Suppressor macrophage (primary cell): ENCODE results near the gene HES6.

Experiments
- DNase-seq, 4 experiments: peaks; one replicate each; pipeline ENCODE4 v3.0.0-alpha.2; 2020 to 2022
- total RNA-seq, 17 experiments: gene quantifications; one replicate each; lab custom pipeline; 2026; ENCODE audit warnings: mixed read lengths in 6 of 17, inconsistent platforms in 3 of 17; lab: John Stamatoyannopoulos, UW

The HES6 gene, protein sequence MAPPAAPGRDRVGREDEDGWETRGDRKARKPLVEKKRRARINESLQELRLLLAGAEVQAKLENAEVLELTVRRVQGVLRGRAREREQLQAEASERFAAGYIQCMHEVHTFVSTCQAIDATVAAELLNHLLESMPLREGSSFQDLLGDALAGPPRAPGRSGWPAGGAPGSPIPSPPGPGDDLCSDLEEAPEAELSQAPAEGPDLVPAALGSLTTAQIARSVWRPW
- total RNA-seq: 0.98 to 15.4 (median 5.7) reads per million in 17 experiments

DNA sequence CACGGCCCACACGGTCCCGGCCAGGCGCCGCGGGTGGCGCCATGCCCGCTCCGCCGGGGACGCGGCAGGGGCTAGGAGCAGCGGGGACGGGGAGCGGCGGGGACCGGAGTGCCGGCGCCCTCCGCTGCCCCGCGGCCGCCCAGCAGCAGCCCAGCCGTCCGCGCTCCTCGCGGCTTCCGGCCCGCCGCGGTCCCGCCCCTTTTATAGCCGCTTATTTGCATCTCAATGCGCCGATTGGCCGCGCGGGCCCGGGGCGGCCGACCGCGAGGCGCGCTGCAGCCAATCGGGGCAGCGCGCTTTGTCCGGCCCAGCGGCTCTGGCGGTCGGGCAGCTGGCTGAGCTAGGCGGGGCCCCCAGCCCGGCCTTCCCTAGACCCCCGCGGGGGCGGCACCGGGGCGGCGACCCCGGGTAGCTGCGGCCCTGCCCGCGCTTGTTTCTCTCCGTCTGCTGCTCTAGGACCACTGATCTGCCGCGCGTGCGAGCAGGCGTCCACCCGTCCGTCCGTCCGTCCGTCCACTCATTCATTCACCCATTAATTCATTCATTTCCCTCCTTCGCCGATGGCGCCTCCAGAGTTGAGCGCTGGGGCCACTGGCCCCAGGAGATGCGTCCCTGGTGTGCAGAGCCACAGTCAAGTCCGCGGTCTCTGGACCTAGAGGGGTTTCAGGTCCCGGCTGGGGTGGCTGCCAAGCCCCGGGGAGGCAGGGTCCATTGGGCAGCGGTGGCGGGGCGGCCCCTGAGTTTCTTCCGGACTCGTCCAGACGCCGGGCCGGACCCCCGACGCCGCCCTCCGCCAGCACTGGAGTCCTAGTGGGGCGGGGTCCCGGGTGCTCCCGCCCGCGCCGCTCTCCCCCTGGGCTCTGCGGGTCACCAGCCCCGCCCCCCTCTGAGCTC is at the start of gene HES6:
HES6 (minus strand) TSS at position 176 of the 894 bp plus-strand sequence; CDS start at position 43, 133 bp downstream.
- peak; percentile 94 to 98 (median 96) for DNase-seq

DNA sequence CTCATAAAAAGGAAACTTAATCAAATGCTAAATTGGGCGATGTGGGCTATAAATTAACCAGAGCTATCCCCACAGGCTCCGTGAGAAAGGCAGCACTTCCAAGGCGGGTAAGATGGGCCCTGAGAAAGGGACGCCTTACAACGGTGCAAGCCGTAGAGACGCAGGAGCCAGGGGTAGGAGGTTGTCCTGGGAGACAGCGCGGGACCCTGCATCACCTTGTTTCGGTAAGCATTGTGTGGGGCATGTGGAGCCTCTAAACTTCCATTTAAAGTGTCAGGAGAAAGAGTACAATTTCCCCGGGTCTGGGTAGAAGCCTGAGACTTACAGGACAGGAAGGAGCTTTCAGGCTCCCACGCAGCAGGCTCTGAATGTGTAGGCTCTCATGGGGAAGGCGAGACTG is 49.7 kb upstream of the HES6 start:
- peak in 2 of 4 experiments; percentile 4 to 32 for DNase-seq

DNA sequence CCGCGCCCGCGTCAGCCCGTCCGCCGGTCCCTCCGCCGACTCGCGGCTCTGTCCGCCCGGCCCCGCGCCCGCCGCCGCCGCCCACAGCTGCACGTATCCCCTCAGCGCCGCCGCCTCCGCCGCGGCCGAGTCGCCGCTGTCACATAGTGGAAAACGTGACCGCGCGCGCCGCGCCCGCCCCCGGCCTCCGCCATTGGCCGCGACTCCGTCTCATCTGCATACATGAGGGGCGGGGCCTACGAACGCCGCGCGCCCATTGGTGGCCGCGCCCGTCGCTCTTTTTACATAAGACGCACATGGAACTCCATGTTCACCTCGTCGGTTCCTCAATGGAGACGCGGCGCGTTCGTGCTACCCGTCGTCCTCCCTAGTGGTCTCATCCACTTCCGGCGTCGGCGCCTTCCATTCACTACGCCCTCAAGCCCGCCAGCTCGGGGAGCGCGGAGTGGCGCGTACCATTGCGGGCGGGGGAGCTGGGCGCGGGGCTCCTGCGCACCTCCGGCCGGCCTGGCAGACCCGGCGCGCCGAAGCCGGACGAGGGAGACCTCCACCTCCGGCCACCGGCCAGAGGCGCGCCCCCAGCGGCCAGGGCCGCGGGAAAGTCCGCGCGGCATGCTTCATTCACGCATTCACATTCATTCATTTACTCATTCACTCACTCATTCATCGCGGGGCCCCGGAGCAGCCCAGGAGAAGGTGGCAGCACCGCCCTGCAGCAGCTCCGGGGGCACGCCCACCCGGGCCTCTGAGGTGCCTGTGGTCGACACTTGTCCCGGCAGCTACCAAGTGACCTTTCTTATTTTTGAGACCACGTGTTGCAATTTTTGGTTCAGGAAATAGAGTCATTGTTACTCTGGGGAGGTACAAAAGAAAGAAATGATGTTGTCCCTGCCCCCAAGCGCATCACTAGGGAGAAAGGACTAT is 49.1 kb upstream of the HES6 start:
- peak; percentile 98 to 99 (median 99) for DNase-seq

DNA sequence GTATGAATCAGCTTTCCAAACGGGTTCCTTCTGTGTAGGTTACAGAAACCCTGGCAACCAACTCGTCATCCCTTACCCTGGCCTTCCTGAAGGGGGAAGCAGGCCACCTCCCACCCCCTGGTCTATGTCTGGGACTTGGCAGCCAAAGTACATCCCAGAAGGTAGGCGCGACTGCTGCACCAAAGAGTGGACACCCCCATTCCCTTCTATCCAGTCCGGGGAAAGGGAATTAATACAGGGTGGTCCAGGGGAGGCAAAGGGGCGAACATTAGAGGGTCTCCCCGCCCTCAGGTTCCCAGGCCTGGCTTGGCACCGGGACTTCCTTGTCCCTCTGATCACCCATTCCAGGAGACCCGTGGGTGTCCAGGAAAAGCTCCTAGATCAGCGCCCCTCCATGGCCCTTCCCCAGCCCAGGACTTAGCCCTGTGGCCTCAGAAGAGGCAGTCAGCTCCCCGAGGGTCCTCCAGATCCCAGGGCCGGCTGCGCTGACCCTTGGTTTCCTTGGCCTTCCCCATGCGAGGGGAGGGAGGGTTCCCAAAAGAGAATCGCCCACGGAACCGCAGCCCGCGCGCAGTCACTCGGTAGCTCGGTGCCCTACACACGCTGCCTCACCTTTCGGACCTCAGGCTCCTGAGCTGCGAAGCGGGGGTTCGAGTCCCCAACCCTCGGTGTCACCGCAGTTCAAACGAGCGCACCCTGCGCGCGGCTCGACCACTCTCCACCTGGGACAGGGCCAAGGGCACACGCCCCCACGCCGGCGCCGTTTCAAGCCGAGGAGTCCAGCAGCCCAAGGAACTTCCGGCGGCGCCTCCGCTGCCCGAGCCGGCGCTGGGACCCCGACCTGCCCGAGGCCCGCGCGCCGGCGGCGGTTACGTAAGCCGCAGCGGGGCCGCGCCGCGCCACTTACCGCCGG is 48.2 kb upstream of the HES6 start, which contains the start of gene PER2:
PER2 (minus strand) TSS at position 874 of the 913 bp plus-strand sequence. CDS start 10,674 bp downstream, outside the sequence.
- peak; percentile 80 to 91 (median 84) for DNase-seq

DNA sequence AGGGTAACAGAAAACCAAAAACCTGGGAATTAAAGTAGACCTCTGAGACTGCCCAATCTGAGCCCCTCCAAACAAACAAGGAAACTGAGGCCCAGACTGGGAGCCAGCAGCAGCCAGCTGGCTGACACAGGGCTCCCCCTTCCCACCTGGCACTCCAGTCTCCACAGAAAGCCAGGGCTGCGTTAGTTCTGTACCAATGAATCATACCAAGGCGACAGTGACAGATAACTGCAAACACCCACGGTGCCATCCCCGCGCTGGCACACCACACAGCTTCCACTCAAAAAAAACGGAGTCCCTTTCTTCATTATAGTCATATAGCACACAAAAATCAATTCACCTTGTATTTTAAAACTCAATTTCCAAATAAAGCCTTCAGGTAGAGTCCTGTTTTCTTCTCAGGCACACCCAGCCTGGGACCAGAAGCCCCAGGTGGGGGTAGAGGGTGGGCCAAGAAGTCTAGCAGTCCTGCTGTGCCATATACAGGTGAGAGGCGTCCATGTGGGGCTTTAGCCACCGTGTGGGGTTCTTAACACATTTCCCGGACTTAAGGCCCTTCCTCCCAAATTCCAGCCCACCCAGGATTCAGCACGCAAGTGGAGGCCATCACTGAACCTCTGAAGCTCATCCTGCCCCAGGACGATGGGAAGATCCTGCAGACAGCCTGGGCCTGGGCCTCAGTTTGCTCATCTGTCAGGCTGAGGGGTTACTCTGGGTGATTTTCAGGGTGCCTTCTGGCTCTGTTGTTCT is 47.3 kb upstream of the HES6 start:
- peak in 3 of 4 experiments; percentile 7 to 31 (median 31) for DNase-seq

DNA sequence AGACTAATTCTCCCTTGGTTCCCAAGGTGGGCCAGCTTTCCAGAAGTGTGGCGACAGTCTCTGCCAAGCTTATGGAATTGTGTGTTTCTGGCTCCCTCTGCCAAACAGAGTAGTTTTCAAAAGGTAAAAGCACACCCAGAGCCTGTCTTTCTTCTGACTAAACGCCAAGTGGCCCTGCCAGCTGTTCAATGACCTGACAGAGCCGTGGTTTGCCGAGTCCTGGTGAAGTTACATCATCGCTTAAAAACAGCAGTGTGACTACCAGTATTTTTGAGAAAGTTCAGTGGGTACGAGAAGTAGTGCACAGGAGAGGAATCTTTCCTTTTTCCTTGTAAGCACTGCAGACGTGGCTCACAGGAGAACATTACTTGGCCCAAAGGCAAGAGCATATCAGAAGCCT is 46.7 kb upstream of the HES6 start:
- DNase-seq: peak; percentile 9 to 36 (median 14)

DNA sequence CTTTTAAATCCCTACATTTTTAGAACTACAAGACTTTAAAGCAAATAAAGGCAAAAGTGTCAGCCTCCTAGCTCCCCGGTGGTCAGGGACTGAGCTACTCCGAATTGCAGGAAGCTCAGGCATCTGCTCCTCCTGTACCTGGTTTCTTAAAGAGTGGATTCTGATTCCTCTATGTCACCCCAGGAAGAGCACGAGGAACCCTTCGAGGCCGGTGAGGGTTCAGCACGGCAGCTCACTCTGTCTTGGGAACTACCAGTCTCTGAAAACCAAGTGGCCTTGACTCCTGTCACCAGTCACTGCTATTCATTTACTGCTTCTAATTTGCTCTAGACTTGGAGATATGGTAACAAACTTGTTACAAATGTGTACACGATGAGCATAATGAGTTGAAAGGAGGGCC is 46.3 kb upstream of the HES6 start:
- no peak for DNase-seq

DNA sequence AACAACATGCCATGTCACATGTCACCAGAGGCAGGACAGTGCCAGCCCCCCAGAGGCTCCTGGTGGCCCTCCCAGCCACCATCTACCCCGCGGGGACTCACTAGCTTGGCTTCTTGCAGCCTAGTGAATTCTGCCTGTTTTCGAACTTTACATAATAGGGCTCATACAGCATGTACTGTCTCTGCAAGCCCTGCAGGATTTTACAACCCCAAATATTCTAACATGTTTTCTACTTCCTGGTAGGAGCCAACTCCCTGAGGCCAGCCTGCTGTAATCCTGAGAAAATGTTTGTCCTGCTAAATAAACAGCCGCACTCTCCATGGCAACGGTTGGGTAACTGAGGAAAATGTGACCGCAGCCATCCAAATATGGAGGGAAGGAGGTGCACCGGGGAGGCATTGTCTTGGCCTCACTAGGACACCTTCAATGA is 45.8 kb upstream of the HES6 start:
- peak in 2 of 4 experiments; percentile 10 to 22 for DNase-seq

DNA sequence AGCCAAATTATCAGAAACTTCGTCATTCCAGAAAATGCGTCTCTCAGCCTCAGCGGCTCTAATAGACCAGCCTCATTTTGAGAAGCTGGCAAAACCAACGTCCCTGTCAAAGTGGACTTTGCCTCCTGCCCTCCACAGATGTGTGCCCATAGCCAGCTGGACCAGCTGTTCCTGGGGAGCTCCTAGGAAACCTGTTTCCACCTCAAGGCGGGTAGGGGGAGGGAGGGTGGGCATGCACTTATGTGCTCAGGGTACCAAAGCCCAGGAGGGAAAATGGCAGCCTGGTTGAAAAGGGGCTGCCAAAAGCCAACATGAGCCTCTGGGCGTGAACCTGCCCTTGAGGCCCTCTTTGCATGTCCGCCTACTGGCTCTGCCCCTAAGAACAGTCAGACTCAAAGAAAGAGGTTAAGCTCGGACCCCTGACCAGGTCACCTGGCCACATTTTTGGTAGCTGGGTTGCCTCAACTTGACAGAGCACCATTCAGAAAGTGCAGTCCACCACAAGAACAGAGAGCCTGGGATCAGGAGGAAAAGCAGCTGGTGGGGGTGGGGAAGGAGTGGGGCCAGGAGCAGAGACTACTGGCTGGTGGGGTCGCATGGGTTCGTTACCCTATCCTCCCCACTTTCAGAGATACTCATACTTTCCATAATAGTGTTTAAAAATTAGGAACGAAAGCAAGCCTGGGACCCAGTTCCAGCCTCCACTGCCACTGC is 45.1 kb upstream of the HES6 start:
- DNase-seq: no peak

DNA sequence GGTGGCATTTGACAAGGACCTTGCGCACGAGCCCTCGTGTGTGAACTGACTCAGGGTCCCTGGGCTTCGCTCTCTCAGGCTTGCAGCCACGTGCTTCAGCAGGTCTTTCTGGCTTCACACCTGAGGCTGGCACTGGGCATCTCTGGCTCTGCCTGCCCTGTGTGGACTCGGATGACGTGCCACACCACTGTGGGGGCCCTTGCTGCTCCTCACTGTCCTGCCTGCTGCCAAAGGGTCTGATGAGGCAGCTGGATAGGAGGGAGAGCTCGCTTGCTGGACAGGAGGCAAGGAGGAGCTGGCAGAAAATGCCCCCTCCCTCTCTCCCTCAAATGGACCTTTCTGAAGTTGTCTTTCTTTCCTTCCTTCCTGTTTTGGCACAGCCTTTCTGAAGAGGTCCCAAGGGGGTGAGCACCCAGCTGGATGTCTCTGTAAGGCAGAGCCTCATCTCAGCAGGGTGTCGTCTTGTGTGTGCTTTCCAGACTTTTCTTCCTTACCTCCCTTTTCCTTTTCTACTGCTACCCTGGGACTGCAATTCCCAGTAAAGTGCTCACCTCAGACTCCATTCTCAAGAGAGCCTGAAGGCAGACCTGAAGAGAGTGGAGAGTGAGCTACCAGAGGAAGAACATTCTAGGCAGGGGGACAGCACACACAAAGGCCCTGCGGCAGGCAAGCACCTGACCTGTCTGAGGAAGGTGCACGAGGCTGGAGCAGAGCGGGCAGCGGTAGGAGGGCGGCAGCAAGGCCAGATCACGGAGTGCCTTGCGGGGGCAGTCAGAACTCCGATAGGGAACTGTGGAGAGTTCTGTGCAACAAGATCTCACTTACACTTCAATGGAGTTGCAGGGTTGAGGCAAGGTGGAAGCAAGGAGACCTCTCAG is 43.3 kb upstream of the HES6 start:
- no peak for DNase-seq

DNA sequence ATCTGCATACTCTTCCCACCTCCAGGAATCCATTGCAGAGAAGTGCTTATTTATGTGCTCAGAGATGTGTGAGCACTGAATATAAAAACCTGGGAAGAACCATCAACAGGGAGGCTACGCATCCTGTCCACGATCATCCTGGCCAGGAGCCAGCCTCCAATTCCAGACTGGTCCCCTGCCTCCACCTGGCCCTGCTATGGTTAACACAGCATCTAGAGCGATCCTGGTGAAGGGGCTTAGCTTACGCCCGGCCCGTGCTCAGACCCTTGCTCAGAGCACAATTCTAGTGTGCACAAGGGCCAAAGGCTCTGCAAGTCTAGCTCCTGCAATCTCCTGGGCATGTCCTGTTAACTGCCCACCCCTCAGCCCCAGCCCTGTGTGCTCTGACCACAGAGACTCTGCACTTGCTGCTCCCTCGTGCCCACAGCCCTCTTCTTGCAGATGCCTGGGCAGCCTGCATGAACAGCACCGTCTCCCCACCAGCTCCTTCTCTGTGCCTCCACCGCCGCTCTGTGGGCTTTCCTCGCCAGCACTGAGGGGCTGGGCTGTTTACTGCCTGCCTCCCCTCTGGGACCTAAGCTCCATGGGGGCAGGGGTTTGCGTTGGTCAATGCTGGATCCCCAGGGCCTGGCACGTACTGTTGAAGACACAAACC is 42.1 kb upstream of the HES6 start:
- no peak for DNase-seq

DNA sequence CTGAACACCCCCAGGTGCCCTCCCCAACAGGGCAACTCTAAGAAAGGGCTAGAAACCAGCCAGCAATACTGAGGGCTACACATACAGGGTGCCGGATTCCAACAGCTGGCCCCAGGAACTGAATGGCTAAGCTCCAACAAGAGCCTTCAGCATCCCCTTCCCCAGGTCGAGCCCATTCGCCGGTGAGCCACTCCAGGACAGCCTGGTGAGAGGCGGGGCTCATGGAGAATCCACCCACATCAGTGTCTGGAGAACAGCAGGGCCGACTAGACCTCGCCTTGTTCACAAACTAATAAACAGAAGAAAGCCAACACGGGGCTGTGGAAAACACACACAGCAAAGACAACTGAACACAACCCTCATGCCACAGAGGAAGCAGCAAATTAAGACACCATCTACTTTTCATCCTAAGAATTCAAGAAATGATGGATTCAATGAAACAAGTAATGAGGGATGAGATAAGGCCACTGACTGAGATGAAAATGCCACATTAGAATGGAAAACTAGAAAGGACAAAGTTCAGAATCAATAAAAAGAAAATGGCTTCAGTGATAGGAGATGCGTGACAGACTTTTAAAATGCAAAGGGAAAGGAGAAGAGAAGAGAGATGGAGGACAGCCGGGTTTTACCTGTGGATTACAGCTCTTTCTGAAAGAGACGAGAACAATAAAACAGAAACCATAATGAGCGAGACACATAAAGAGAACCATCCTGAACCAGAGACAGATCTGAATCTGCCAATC is 40.4 kb upstream of the HES6 start:
- DNase-seq: no peak

DNA sequence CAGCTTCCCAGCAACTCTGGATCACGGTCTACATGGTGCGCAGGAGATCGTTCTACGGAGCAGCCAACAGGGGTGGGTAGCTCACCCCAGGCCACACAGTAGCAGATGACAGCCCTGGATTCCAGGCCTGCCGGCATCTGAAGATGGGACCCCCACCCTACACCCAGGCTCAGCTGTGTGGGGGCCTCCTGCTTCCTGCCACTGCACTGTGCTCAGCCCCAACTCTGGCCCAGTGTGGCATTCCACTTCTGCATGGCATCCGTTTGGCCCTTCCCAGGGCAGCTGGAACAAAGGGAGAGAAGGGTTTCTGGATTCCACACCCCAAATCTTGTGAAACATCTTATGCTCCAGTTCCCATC is 39.5 kb upstream of the HES6 start:
- DNase-seq: no peak

DNA sequence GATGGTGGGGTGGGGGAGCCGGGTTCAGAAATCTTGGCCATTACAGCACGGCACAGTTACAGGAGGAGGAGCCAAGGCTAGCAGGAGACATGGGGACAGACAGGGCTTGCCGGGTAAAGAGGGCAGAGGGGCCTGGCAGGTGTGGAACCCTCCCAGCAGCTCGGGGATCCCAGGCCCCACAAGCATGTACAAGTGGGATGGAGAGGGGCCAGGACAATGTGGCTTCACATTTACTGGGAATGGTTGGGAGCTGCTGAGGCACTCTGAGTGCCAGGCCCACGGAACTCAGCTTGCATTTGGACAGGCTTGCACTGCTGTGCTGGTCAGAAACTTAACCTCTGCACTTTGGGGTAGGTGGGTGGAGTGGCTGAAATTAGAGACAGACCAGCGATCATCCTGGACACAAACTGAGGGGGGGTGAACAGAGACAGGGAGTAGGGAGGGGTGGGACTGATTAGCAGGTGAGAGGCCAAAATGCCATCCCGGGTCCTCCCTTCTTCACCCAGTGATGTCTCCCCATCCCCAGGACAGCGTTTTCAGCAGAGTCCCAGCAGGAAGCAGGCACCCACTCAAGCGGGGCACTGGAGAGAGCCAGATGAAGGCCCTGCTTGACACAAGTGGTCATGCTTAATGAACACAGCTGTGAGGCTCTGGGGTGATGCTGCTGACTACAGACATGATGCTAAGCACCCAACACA is 38.9 kb upstream of the HES6 start:
- DNase-seq: no peak

DNA sequence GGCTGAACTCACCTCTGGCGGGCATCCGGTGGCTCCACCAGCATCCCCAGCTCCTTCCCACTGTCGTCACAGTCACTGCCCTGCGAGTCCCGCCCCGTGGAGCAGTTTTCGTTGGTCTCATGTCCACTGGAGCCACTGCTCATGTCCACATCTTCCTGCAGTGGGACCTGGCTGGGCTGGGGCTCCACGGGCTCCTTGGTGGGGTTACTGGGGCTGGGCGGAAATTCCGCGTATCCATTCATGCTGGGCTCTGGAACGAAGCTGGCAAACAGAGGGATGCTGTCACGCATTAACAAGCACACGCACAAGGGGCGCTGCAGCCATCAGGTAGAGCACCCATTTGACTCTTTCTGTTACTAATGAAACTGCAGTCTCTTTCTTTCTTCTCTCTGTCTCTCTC is 37.9 kb upstream of the HES6 start:
- no peak for DNase-seq

DNA sequence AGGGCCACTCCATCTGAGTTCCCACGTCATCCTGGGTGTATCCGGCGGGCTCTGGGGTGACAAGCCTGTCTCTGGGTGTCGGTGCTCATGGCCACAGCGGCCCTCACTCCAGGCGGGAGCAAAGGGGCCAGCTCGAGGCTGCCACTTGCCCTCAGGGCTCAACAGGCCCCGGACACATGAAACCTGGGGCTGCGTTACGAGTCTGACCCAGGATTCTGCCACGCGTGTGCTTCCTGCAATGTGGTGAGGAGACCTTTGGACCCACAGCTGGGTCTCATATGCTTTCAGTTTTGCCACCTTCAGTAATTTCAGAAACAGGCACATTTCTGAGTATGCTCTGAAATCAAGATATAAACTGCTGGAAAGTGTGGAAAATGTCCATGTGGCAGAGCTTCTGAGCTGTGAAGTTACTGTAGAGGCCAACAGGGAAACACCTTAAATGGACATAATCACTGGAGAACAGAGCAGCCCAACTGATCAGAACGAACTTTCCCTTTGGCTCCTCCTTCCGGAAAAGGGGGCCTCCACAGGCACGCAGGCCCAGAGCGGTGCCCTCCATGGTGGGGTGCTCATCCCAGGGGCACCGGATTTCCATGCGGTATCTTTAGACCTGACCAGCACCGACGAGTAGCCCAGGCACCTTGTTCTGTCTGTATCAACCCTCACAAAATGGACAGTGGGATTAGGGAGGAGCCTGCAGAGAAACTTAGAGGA is 34.5 kb upstream of the HES6 start:
- no peak for DNase-seq
